Activated CD8-positive, alpha-beta memory T cell treated with anti-CD3 and anti-CD28 coated beads, Interleukin-2, amount 10 ng/mL, durations not matched to agents 7 days and 5 days (primary cell): ENCODE data around the gene WWOX. TPM values are rescaled to one million over a fixed set of nuclear protein-coding genes. Genes with fewer than 3 reads are reported as not detected.
A peak's percentile ranks its signal among the peaks of the same experiment; 100 is the strongest.
"Not testable (repeated sequence)": the region's sequence is repeated elsewhere in the genome, so short reads cannot be mapped to it uniquely, and the experiment has no call there.

Experiments
- ATAC-seq: fragments of 150-1000 bp; cut with Tn5 transposase; one replicate; pipeline ENCODE4 v1.10.0; 2021; ENCODE audit warnings: moderate library complexity
- CTCF ChIA-PET: fragments of 350-600 bp; sonication (Branson Sonifier 250); formaldehyde crosslinking; loops from one replicate; lab custom pipeline; 2021; ENCODE audit warnings: antibody characterized with exemption; lab: Charles Lee
- DNase-seq: peaks from one replicate; pipeline ENCODE4 v3.0.0-alpha.2; 2020
- H3K27ac Mint-ChIP-seq: one replicate; pipeline ENCODE4 v1.8.0; 2021; ENCODE audit warnings: mild to moderate bottlenecking, mixed read lengths
- H3K27me3 Mint-ChIP-seq: one replicate; pipeline ENCODE4 v1.8.0; 2021; ENCODE audit warnings: mixed read lengths
- H3K36me3 Mint-ChIP-seq: one replicate; pipeline ENCODE4 v1.8.0; 2021; ENCODE audit warnings: mild to moderate bottlenecking, mixed read lengths
- H3K4me1 Mint-ChIP-seq: one replicate; pipeline ENCODE4 v1.8.0; 2021; ENCODE audit warnings: mixed read lengths
- H3K4me3 Mint-ChIP-seq: one replicate; pipeline ENCODE4 v1.8.0; 2021; ENCODE audit warnings: mild to moderate bottlenecking, moderate library complexity, mixed read lengths
- H3K9me3 Mint-ChIP-seq: one replicate; pipeline ENCODE4 v1.8.0; 2022; ENCODE audit warnings: low read depth, mixed read lengths
- total RNA-seq, 2 experiments: library from RNA; stranded (reverse); gene quantifications; one replicate each; pipeline ENCODE4 v1.2.3, GENCODE V29; 2021

The WWOX gene
- total RNA-seq, 2 experiments from 2014 or later, result 25.2 to 38.8 TPM

GRCh38 chr16:79195938-79196337 is 1096.5 kb downstream of the WWOX start:
- Mint-ChIP-seq H3K27ac (no peak overlapping the region), H3K9me3 (no peaks in the 10 kb centered on the region), H3K27me3 (peaks cover 5% of the 10 kb centered on the region), H3K4me3 (no peak overlapping the region), H3K4me1 (peaks cover 5% of the 10 kb centered on the region), H3K36me3 (no peaks in the 10 kb centered on the region)
- DNase-seq, result no peak
- CTCF ChIA-PET, result no interaction called here
- ATAC-seq, result no peak

- H3K4me1 Mint-ChIP-seq, result no peaks in the 10 kb centered on the region
- no peaks in the 10 kb centered on the region for H3K9me3 Mint-ChIP-seq
- CTCF ChIA-PET, result no interaction called here
- no peak overlapping the region for H3K27ac Mint-ChIP-seq
- DNase-seq (no peak), ATAC-seq (no peak)
- no peaks in the 10 kb centered on the region for H3K36me3 Mint-ChIP-seq
- H3K27me3 Mint-ChIP-seq, result no peaks in the 10 kb centered on the region
- no peak overlapping the region for H3K4me3 Mint-ChIP-seq
These were observed 1102.0 kb downstream of the WWOX start for GRCh38 chr16:79201436-79201835.

- no peak for ATAC-seq
These were observed 1103.5 kb downstream of the WWOX start for GRCh38 chr16:79202977-79203376.

GRCh38 chr16:79204486-79204885 is 1105.0 kb downstream of the WWOX start:
- no peaks in the 10 kb centered on the region for H3K36me3 Mint-ChIP-seq
- CTCF ChIA-PET, result no interaction called here

More at GRCh38 chr16:79202977-79203376, 1103.5 kb downstream of the WWOX start:
- CTCF ChIA-PET, result interaction anchor here (0.6 to 1.4 kb wide), 3 partner anchors 69 to 214 kb away, joined by 3 to 4 read pairs (median 3); no protein-coding TSS in a partner anchor
- no peaks in the 10 kb centered on the region for H3K27me3 Mint-ChIP-seq
- H3K9me3 Mint-ChIP-seq, result no peaks in the 10 kb centered on the region
- no peaks in the 10 kb centered on the region for H3K36me3 Mint-ChIP-seq
- DNase-seq, result no peak
- H3K27ac Mint-ChIP-seq, result no peak overlapping the region
- no peak overlapping the region for H3K4me3 Mint-ChIP-seq
- H3K4me1 Mint-ChIP-seq, result no peaks in the 10 kb centered on the region

GRCh38 chr16:79206889-79207288 is 1107.4 kb downstream of the WWOX start:
- CTCF ChIA-PET, result no interaction called here
- Mint-ChIP-seq H3K36me3 (no peaks in the 10 kb centered on the region), H3K27me3 (no peaks in the 10 kb centered on the region), H3K4me3 (no peak overlapping the region), H3K27ac (no peak overlapping the region), H3K4me1 (peaks cover 16% of the 10 kb centered on the region), H3K9me3 (no peaks in the 10 kb centered on the region)
- ATAC-seq, result no peak
- DNase-seq, result no peak

More at GRCh38 chr16:79204486-79204885, 1105.0 kb downstream of the WWOX start:
- ATAC-seq (no peak), DNase-seq (no peak)
- no peak overlapping the region for H3K4me3 Mint-ChIP-seq
- no peaks in the 10 kb centered on the region for H3K9me3 Mint-ChIP-seq
- H3K4me1 Mint-ChIP-seq, result no peaks in the 10 kb centered on the region
- no peaks in the 10 kb centered on the region for H3K27me3 Mint-ChIP-seq
- no peak overlapping the region for H3K27ac Mint-ChIP-seq

GRCh38 chr16:79209308-79209707 is 1109.9 kb downstream of the WWOX start:
- Mint-ChIP-seq H3K27me3 (no peaks in the 10 kb centered on the region), H3K4me3 (no peak overlapping the region), H3K36me3 (peaks cover 8% of the 10 kb centered on the region), H3K27ac (no peak overlapping the region), H3K4me1 (peaks cover 16% of the 10 kb centered on the region), H3K9me3 (peaks cover 5% of the 10 kb centered on the region)
- CTCF ChIA-PET, result no interaction called here
- DNase-seq (no peak), ATAC-seq (no peak)

GRCh38 chr16:79210607-79211006 is 1111.2 kb downstream of the WWOX start:
- Mint-ChIP-seq H3K27me3 (no peaks in the 10 kb centered on the region), H3K4me3 (no peak overlapping the region), H3K36me3 (peaks cover 10% of the 10 kb centered on the region), H3K27ac (no peak overlapping the region), H3K4me1 (peaks cover 16% of the 10 kb centered on the region), H3K9me3 (peaks cover 5% of the 10 kb centered on the region)
- ATAC-seq (peak; percentile 64), DNase-seq (peak; percentile 55)
- CTCF ChIA-PET, result no interaction called here

GRCh38 chr16:79211586-79211985 is 1112.1 kb downstream of the WWOX start:
- Mint-ChIP-seq H3K36me3 (peaks cover 17% of the 10 kb centered on the region), H3K27me3 (no peaks in the 10 kb centered on the region), H3K27ac (no peak overlapping the region), H3K9me3 (peaks cover 10% of the 10 kb centered on the region), H3K4me1 (peaks cover 16% of the 10 kb centered on the region), H3K4me3 (no peak overlapping the region)
- ATAC-seq (no peak), DNase-seq (no peak)
- CTCF ChIA-PET, result no interaction called here

- H3K36me3 Mint-ChIP-seq, result peaks cover 17% of the 10 kb centered on the region
- peaks cover 20% of the 10 kb centered on the region for H3K4me1 Mint-ChIP-seq
- no peak overlapping the region for H3K27ac Mint-ChIP-seq
- ATAC-seq, result no peak
- CTCF ChIA-PET, result no interaction called here
- H3K4me3 Mint-ChIP-seq, result no peak overlapping the region
- H3K27me3 Mint-ChIP-seq, result no peaks in the 10 kb centered on the region
- no peak for DNase-seq
- peaks cover 10% of the 10 kb centered on the region for H3K9me3 Mint-ChIP-seq
These were observed 1112.8 kb downstream of the WWOX start for GRCh38 chr16:79212114-79212791.

- Mint-ChIP-seq H3K4me1 (peaks cover 29% of the 10 kb centered on the region), H3K36me3 (peaks cover 17% of the 10 kb centered on the region), H3K27ac (no peak overlapping the region), H3K9me3 (peaks cover 10% of the 10 kb centered on the region), H3K4me3 (no peak overlapping the region), H3K27me3 (no peaks in the 10 kb centered on the region)
- ATAC-seq (no peak), DNase-seq (no peak)
- CTCF ChIA-PET, result no interaction called here
These were observed 1113.8 kb downstream of the WWOX start for GRCh38 chr16:79213214-79213613.

- CTCF ChIA-PET, result interaction anchor here (0.7 kb wide), 1 partner anchor 12 kb away, joined by 3 read pairs; no protein-coding TSS in a partner anchor
- H3K27me3 Mint-ChIP-seq, result no peaks in the 10 kb centered on the region
- peaks cover 29% of the 10 kb centered on the region for H3K4me1 Mint-ChIP-seq
- peaks cover 17% of the 10 kb centered on the region for H3K36me3 Mint-ChIP-seq
- ATAC-seq, result no peak
- no peak overlapping the region for H3K27ac Mint-ChIP-seq
- peaks cover 10% of the 10 kb centered on the region for H3K9me3 Mint-ChIP-seq
- no peak for DNase-seq
- H3K4me3 Mint-ChIP-seq, result no peak overlapping the region
These were observed 1115.8 kb downstream of the WWOX start for GRCh38 chr16:79215289-79215688.

- ATAC-seq (peak; percentile 86), DNase-seq (peak; percentile 70)
- Mint-ChIP-seq H3K4me1 (peaks cover 19% of the 10 kb centered on the region), H3K4me3 (no peak overlapping the region), H3K27me3 (peaks cover 3% of the 10 kb centered on the region), H3K36me3 (peaks cover 17% of the 10 kb centered on the region), H3K27ac (peak overlapping the region; percentile 51), H3K9me3 (peaks cover 10% of the 10 kb centered on the region)
- CTCF ChIA-PET, result interaction anchor here (0.6 to 1.6 kb wide), 4 partner anchors 11 to 54 kb away, joined by 3 to 5 read pairs (median 4); no protein-coding TSS in a partner anchor
These were observed 1118.0 kb downstream of the WWOX start for GRCh38 chr16:79217375-79218011.

GRCh38 chr16:79218351-79218750 is 1118.9 kb downstream of the WWOX start:
- no peak overlapping the region for H3K4me3 Mint-ChIP-seq
- H3K36me3 Mint-ChIP-seq, result peaks cover 17% of the 10 kb centered on the region
- DNase-seq (no peak), ATAC-seq (no peak)
- H3K9me3 Mint-ChIP-seq, result peaks cover 10% of the 10 kb centered on the region
- CTCF ChIA-PET, result interaction anchor here (0.6 to 1.6 kb wide), 2 partner anchors 10 to 42 kb away, joined by 4 to 5 read pairs; no protein-coding TSS in a partner anchor
- H3K27me3 Mint-ChIP-seq, result peaks cover 10% of the 10 kb centered on the region
- no peak overlapping the region for H3K27ac Mint-ChIP-seq
- H3K4me1 Mint-ChIP-seq, result peaks cover 19% of the 10 kb centered on the region

- not testable (repeated sequence) for ATAC-seq, DNase-seq
These were observed 1126.5 kb downstream of the WWOX start for GRCh38 chr16:79225994-79226393.

More at GRCh38 chr16:79225994-79226393, 1126.5 kb downstream of the WWOX start:
- H3K9me3 Mint-ChIP-seq, CTCF ChIA-PET, H3K4me1 Mint-ChIP-seq, H3K27ac Mint-ChIP-seq, H3K4me3 Mint-ChIP-seq, H3K36me3 Mint-ChIP-seq: not testable (repeated sequence)
- H3K27me3 Mint-ChIP-seq, result peaks cover 13% of the 10 kb centered on the region
